Suppressor macrophage (primary cell): ENCODE data around the gene ZNF41.
"Not testable (repeated sequence)": the region's sequence is repeated elsewhere in the genome, so short reads cannot be mapped to it uniquely, and the experiment has no call there.

ENCODE experiments used
- DNase-seq, 4 experiments: peaks; one replicate each; pipeline ENCODE4 v3.0.0-alpha.2; 2020 to 2022
- total RNA-seq, 17 experiments: gene quantifications; one replicate each; lab custom pipeline; 2026; ENCODE audit warnings: mixed read lengths in 6 of 17, inconsistent platforms in 3 of 17; lab: John Stamatoyannopoulos, UW

Gene ZNF41
- total RNA-seq, result 5.4 to 22.2 (median 16.7) reads per million in 17 experiments

DNA sequence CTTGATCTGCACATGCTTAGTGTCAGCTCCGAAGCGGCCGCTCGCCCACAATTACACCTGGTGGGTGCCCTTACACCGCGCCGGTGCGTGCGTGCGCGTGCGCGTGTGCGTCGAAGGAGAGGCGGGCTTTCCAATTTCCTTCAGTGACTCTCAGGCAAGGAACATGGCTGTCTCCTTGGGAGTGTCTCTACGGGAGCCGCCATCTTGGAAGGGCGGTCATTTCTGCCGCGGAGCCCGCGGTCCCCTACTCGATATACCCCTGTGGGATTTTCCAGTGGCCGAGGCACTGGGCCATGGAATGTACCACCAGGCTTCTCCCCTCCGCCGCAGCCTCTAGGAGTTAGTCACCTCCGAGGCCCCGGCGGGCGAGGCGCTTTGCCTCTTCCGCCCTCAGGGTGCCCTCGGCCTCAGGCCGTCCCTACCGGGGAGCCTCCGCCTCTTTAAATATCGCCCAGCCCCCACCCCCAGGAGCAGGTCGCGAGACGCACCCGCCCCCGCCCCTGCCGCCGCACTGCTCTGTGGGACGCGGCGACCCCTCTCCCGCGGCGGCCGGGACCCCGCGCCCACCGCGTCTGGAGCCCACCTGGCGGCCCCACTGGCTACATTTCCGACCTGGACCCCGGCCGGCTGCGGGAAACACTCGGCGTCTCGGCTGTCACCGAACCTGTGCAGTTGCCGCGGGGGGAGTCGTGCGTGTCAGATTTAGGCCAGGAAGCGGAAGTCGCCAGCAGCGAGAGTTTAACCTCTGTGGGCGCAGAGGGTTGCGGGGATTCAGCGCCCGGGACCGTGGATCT, at the start of gene ZNF41:
ZNF41 (minus strand) TSS at position 711 of the 794 bp plus-strand sequence. CDS start 15,741 bp downstream, outside the sequence.
- peak; percentile 74 to 86 (median 82) for DNase-seq

DNA sequence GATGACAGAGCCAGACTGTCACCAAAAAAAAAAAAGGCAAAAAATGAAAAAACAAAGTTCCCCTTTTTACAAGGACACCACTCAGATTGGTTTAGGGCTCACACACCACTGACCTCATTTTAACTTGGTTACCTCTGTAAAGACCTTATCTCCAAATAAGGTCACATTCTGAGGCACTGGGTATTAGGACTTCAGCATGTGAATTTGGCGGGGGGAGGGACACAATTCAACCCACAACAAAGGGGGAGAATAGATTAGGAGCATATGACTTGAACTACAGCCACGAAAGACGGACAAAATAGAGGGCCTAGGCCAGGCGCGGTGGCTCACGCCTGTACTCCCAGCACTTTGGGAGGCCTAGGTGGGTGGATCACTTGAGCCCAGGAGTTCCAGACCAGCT, 47.0 kb upstream of the ZNF41 start:
- peak; percentile 3 to 61 (median 29) for DNase-seq

DNA sequence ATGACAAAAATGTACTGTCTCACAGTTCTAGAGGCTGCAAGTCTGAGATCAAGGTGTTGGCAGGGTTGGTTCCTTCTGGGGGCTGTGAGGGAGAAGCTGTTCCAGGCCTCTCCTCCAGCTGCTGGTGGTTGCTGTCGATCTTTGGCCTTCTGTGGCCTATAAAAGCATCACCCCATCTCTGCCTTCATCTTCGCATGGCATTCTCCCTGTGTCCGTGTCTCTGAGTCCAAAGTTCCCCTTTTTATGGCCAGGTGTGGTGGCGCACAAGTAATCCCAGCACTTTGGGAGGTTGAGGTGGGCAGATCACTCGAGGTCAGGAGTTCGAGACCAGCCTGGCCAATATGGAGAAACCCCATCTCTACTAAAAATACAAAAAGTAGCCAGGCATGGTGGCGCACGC, 46.5 kb upstream of the ZNF41 start:
- no peak for DNase-seq

DNA sequence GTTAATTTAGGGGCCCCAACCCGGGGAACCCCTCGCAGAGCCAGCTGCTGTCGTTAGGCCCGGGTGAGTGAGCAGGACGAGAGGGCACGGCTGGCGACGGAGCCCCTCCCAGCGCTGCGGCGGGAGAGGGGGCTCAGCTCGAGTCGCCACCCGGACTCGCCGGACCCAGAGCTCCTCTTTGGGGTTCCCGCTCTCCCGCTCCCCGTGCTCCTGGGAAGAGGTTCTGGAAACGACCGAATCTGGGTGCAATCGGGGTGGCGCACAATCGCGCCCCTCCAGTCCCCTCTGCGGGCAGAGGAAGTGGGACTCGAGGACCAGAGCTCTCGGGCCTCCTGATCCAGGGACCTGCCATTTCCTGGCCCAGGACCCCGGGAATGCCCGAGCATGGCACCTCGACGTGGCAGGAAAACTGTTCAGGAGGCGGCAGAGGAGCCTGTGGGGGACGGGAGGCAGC, 40.7 kb upstream of the ZNF41 start:
- no peak for DNase-seq

DNA sequence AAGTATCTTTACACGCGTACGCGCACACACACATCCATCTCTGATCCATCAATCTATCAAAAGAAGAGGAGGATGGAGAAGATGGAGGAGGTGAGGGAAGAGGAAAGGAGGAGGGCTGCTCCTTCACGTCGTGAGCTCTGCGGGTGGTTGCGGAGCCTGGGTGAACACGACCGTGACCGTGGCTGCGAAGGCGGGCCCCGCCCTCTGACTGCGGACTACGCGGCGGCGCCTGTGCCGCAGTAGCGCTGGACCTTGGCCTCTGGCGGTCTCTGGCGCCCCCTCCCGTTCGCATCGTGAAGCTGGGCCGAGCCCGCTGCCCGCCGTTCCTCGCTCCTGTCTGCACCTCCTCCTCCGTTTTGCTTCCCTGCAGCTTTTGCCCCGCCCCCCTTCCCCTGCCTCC, 40.3 kb upstream of the ZNF41 start:
- DNase-seq, result peak; percentile 76 to 91 (median 88)

DNA sequence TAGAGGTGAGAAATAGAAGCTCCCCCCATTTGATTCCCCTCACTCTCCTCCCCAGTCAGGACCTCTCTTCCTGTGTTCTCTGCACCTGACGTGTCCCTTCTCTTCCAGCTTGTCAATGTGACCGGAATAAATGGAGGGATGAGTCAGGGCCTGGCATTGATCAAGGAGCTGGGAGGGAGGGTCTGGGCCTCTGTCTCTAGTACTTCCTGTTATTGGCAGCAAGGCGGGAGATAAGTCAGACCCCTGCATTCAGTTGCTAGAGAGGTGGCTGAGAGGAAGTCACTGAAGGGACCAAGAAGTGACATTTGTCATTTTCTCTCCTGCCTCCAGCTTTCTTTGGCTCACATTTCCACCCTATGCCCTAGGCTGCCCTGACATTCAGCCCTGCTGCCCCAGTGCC, 35.1 kb upstream of the ZNF41 start:
- DNase-seq, result no peak

DNA sequence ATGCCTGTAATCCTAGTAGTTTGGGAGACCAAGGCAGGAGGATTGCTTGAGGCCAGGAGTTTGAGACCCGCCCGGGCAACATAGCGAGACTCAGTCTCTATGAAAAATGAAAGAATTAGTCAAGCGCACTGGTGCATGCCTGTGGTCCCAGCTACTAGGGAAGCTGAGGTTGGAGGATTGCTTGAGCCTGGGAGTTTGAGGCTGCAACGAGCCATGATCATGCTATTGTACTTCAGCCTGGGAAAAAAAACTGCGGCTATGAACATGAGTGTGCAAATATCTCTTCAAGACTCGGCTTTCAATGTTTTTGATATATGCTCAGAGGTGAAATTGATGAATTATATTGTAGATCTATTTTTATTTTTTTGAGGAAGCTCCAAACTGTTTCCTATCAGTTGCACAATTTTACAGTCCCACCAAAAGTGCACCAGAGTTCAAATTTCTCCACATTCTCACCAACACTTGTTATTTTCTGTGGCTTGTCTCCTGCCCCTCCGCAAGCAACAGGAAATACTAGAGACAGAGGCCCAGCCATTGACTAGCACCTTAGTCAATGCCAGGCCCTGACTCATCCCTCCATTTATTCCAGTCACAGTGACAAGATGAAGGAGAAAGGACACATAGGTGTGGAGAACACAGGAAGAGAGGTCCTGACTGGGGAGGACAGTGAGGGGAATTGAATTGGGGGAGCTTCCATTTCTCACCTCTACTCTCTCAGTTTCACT, 33.1 kb upstream of the ZNF41 start:
- peak; percentile 20 to 58 (median 35) for DNase-seq

DNA sequence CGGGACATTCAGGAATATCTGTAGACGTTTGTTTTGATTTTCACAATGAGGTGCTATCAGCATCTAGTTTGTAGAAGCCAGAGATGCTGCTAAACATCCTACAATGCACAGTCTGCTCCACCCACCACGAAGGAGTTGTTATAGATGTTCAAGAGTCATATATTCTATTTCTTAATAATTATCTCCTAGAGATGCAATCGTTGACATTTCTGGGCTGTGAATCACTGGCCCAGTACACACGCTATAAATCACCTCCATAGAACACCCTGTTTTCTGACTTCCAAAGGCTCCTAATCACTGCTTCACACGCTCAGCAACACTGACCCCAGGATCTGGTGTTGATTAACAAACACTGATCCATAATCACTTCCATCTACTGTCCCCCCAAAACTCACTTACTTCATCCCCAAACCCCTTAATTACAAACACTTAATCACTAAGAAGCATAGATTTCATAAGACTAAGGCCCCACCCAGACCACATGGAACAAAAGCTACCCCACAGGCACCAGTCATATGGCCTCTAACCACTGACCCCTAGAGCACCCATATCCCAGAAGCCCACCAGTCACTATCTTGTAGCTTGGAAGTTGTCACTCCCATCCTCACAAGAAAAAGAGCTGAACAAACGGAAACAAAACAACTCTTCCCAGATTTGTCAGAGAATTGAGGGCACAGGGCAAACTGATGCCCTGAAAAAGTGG, 31.7 kb upstream of the ZNF41 start:
- DNase-seq, result no peak

DNA sequence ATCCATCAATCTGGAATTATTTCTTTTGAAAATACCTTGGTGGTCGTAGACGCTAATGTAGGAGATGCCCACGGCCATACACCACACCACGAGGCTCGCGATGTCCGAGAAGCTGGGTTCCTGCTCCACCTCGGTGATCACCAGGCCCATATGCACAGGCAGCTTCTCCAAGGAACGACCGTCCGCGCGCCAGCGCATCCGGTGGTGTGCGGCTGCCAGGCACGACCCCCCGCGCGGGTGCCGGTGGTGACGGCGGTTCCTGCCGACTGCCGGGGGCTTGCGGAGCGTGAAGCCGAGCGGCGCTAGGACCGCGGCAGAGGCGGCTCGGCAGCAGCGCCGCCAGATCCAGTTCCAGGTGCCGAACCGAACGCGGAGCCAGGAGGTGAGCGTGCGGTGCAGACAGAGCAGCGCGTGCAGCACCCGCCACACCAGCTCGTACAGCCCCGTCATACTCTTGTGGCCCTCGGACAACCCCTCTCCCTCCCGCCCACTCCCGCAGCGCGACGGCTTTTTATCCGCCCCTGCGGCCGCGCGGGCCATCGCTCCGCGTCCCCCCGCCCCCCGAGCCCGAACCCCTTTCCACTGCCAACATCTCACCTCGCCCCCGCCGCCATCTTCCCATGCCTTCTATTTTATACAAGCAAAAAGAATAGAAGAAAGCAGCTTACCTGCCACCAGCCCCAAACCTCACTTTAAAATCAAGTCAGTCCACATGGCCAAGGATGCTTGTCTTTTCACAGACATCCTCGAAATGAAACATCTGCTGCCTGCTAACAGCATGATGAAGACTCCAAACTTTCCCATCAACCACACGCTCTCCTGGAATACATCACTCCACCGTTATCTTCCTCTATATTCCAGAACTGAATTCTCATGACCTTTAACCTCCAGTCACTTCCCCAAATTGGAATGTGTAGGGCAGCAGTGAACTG, 30.3 kb upstream of the ZNF41 start:
- peak; percentile 8 to 48 (median 36) for DNase-seq

DNA sequence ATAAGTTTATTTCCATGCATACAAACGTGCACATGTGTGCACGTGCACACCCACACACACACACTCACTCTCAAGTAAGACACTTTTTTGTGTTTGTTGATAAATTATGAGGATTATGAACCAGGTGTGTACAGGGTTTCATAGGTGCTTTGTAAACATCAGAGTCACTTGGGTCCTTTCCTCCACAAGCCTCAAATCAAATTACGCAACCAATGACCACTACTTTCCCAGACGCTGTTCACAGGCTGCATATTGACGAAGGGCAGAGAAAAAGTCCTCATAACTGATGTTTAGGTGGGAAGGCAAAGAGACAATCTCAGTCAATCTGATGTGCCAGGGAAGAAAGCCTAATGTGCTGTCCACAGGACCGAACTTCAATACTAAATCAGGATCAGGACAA, 29.4 kb upstream of the ZNF41 start:
- not testable (repeated sequence) for DNase-seq

DNA sequence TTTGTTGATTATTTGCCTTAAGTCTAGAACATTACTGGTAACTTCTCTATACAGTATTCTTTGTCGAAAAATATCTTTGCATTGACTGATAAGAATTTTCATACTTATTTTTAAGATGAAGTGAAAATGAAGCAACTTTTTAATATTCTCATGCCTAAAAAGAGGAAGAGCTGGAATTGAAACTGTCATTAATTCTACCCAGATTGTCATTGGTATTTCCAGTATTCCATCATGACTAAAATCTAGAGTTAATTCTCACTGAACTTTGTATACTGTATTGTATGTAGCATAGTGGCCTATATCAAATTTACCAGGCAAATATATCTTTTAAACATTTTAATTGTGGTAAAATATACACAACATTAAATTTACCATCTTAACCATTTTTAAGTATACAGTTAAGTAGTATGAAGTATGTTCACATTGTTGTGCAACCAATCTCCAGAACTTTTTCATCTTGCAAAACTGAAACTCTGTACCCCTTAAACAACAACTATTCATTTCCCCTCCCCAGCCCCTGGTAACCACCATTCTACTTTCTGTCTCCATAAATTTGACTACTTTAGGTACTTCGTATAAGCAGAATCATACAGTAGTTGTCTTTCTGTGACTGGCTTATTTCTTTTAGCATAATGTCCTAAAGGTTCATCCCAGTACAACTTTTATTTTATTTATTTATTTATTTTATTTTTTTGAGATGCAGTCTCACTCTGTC, 24.3 kb upstream of the ZNF41 start:
- no peak for DNase-seq

DNA sequence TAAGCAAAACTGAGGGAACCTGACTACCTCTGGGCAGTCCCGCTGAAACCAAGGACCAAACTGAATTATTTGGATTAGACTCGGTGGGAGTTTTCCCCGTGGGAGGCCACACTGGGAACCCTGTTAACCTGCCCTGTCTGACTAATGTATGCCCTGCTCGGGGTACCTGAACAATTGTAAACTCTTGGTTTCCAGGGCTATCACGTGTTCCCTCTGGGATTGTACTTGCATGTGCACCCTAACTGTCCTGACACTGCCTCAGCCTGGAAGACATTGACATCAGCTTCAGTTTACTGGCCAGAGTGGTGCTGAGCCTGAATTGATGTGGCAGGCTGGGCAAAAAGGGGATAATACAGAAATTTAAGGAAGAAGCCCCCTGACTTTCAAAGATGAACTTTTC, 20.1 kb upstream of the ZNF41 start:
- DNase-seq, result no peak

DNA sequence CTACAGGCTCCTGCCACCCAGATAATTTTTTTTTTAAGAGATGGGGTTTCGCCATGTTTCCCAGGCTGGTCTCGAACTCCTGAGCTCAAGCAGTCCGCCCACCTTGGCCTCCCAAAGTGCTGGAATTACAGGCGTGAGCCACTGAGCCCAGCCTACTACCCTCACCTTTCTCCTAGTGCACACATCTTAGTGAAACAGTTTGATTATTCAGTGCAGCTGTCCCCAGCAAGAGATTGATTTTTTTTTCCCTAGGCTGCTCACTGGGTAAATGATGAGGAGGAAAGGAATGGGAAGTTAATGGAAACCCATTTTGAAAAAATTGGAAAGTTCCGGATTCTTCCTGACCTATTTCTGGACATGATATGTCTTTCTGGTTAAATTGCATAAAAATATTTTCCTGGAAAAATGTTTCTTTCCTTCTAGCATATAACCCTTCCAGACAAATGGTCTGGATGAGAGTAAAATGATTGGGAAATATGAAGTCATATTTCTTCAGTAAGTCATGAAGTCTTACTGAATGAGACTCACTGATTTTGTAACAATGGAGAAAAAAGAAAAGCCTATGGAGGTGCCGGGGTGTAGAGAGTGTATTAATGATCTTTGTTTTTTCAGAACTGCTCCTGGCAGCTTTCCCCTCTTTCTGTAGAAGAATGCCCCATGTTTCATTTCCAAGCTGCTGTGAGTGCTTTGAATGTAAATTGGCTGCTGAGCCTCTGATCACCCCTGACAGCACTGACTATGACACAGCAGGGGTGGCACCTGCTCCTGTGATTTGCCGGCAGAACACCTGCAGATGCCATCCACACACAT, 19.5 kb upstream of the ZNF41 start:
- no peak for DNase-seq

DNA sequence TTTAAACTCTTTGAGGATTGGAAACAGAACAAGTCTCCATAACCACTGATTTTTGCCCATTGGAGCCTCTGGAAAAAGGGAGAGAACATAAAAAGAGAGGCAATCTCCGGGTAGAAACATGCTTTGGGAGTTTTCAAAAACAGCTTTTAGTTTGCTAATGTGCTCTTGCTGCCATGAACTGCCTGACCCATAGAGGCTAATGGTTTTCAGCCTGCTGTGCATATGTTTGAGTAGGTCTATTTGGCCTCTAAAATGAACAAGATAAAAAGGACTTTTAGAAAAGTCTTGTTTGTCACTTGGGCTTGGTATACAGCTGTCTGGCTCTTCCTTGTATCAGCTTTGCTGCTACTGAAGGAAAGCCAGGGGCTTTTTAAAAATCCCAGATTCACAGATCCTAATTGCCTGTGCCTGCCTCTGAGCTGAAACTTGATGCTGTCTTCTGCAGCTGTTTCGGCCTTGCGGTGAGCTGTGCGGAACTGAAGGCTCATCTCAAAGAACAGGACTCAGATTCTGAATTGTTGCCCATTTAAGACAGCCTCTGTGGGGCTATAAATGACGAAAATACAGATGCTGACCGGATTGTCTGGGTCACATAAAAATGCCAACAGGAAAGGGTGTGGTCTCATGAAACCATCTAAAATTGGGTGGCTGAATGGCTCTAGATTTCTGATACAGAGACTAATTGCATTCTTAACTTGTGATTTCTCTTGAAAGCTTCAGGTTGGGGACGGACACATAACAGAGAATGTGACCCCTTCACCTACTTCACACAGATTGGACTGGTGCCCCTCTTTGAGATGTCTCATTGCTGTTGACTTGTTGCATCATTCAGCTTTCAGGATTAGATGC, 18.4 kb upstream of the ZNF41 start:
- DNase-seq, result no peak

DNA sequence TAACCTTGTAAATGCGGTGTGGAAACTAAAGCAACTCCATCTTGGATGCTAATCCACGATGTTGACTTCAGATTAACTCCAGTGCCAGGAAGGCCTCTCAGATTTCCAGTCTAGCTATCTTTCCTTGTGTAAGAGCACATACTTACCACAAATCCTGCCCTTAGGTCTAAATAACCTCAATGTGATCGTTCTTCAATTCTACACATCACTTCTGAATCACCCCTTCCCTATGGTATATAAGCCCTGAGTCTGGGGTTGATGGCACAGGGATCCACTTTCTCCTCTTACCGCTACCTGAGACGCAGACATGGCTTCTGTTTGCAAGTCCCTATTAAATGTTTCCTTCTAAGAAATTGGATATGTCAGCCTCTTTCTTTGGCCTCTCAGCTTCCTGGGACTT, 17.5 kb upstream of the ZNF41 start:
- no peak for DNase-seq

DNA sequence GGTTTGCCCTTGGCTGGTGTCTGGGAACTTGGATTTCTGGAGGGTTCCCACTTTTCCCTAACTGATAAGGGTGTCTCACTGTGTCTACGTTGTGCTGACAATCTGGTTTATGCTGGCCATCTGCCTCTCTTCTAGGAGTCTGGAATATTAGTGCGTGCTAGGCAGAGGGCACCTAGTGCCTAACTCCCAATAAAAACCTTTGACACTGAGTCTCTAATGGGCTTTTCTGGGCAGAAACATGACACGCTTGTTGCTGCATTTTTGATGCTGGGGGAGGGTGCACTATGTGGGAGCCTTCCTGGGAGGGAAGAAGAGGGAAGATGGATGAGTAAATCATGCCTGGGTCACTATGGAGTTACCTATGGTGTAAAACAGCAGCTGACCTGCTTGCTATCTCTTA, 16.3 kb upstream of the ZNF41 start:
- no peak for DNase-seq

DNA sequence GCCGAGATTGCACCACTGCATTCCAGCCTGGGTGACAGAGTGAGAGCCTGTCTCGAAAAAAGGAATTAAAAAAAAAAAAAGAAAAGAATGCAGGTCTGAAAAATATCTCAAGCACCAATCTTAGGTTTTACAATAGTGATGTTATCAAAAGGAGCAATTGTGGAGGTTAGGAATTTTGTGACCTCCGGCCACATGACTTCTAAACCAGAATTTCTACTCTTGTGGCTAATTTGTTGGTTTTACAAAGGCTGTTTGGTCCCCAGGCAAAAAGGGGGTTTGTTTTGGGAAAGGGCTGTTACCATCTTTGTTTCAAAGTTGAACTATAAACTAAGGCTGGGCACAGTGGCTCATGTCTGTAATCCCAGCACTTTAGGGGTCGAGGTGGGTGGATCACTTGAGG, 15.4 kb upstream of the ZNF41 start:
- no peak for DNase-seq

DNA sequence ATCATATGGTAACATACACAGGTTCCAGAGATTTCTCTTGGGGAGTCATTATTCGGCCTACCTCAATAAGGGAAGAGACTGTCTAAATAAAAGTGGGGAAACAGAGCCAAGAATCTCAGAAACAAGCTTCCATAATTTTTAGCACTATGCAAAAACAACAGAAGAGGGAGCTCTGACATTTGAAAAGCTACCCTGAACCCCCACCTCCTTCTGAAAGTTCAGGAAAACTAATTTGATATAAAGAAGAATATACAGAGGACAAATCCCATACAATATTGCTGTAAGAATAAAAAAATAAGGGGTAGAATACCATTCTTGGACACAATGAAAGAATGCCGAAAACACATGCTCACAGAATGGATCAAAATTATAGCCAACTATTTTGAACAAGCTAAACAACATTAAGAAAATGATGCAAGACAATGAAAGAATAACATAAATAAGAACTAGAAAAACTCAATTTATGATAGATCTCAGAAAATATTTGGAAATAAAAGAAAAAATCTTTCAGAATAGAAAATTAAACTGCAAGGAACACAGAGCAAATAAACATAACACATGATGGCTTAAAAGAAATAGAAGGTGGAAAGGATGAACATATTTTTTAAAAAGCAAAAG, 14.4 kb upstream of the ZNF41 start:
- DNase-seq, result peak in 3 of 4 experiments; percentile 3 to 38 (median 30)

DNA sequence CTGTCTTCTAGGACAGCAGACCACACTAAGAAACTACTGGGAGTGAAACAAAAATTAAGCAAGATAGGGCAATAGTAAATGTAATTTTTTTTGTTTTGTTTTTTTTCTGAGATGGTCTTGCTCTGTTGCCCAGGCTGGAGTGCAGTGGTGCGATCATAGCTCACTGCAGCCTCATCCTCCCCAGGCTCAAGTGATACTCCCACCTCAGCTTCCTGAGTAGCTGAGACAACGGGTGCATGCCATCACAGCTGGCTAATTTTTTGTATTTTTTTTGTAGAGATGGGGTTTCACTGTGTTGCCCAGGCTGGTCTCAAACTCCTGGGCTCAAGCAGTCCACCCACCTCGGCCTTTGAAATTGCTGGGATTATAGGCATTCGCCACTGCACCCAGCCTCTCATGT, 9.1 kb upstream of the ZNF41 start:
- not testable (repeated sequence) for DNase-seq
